GM21367 (cell line): Measurements from ENCODE around the gene SMO.
"Not testable (repeated sequence)": the region's sequence is repeated elsewhere in the genome, so short reads cannot be mapped to it uniquely, and the experiment has no call there.

Experiments
- ATAC-seq: cut with Tn5 transposase; IDR thresholded peaks from one replicate; pipeline ENCODE4 v1.9.1; 2021; ENCODE audit not compliant: unreplicated experiment

SMO gene

GRCh38 chr7:129169686-129170440, 18.6 kb upstream of the SMO start:
- ATAC-seq, result peak; percentile 66

- no peak for ATAC-seq
Observed at GRCh38 chr7:129170441-129171021, 17.9 kb upstream of the SMO start.

GRCh38 chr7:129173861-129174260, 14.6 kb upstream of the SMO start:
- not testable (repeated sequence) for ATAC-seq

GRCh38 chr7:129176916-129177710, 11.3 kb upstream of the SMO start:
- ATAC-seq, result no peak

- ATAC-seq, result no peak
Observed at GRCh38 chr7:129184981-129185670, 3.3 kb upstream of the SMO start.

GRCh38 chr7:129186749-129187260, 1.6 kb upstream of the SMO start:
- ATAC-seq, result no peak

GRCh38 chr7:129187681-129188371, 607 bp upstream of the SMO start:
- no peak for ATAC-seq

- no peak for ATAC-seq
Observed at GRCh38 chr7:129188892-129189660, 643 bp downstream of the SMO start.

- no peak for ATAC-seq
Observed at GRCh38 chr7:129189661-129190310, 1.4 kb downstream of the SMO start.

- no peak for ATAC-seq
Observed at GRCh38 chr7:129191272-129191671, 2.8 kb downstream of the SMO start.

GRCh38 chr7:129193892-129194291, 5.5 kb downstream of the SMO start:
- ATAC-seq, result no peak

GRCh38 chr7:129197771-129198170, 9.3 kb downstream of the SMO start:
- ATAC-seq, result no peak

- ATAC-seq, result no peak
Observed at GRCh38 chr7:129199406-129199805, 11.0 kb downstream of the SMO start.

- ATAC-seq, result no peak
Observed at GRCh38 chr7:129202058-129202777, 13.8 kb downstream of the SMO start.

- ATAC-seq, result no peak
Observed at GRCh38 chr7:129203050-129203741, 14.8 kb downstream of the SMO start.

GRCh38 chr7:129205126-129205818, 16.8 kb downstream of the SMO start:
- ATAC-seq, result no peak

GRCh38 chr7:129205987-129206785, 17.8 kb downstream of the SMO start:
- ATAC-seq, result no peak
